Neutrophil (primary cell): ENCODE data around the gene CA10.

ENCODE experiments used
- H3K27ac ChIP-seq: fragments of 200-600 bp; sonication (generic); 2 replicates; pipeline ENCODE4 v1.5.1; 2016; ENCODE audit warnings: mild to moderate bottlenecking, moderate library complexity
- H3K27me3 ChIP-seq: fragments of 200-600 bp; sonication (generic); 2 replicates; pipeline ENCODE4 v1.6.0; 2016; ENCODE audit warnings: mild to moderate bottlenecking
- H3K36me3 ChIP-seq: fragments of 200-600 bp; sonication (generic); 2 replicates; pipeline ENCODE4 v1.5.1; 2017
- H3K4me1 ChIP-seq, 2 experiments: fragments of 200-600 bp in 1 of 2; sonication (generic) in 1 of 2; 1 replicate in 1 of 2; 2 replicates in 1 of 2; pipeline versions ENCODE4 v1.5.1 to v1.6.1; 2013 to 2016; ENCODE audit warnings: low read depth in 1 of 2, low read length in 1 of 2, mild to moderate bottlenecking in 1 of 2, moderate library complexity in 1 of 2; ENCODE audit not compliant: control insufficient read depth in 1 of 2, insufficient read depth in 1 of 2
- H3K4me3 ChIP-seq, 2 experiments: fragments of 200-600 bp in 1 of 2; sonication (generic) in 1 of 2; 1 replicate in 1 of 2; 2 replicates in 1 of 2; pipeline ENCODE4 v1.5.1; 2013 to 2016; ENCODE audit warnings: low read depth in 1 of 2, low read length in 1 of 2, mild to moderate bottlenecking in 1 of 2, moderate library complexity in 1 of 2
- H3K9me3 ChIP-seq: fragments of 200-600 bp; sonication (generic); 2 replicates; pipeline ENCODE4 v1.5.1; 2016
- TF ChIP-seq, protein P1 (sequence below): fragments of 200-600 bp; sonication (generic); IDR thresholded peaks from 2 replicates; pipeline ENCODE4 v1.5.1; 2016; ENCODE audit warnings: antibody characterized with exemption

Gene CA10

DNA sequence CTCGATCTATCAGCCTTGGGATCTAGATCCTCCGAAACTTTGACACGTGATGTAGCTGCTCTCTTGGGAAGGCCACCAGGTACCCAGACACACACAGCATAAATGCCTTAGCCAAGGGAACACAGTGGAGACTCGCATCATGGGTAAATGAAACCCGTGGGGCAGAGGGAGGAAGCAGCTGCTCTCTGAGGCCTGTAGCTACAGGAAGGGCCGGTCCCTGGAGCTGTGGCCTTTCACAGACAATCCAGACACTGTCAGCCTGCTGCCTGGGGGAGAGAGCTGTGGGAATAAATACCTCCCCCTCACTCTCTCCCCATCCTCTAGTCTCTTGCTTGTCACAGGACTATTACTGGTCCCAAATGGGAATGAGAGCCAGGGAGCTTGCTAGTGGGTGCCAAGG, 546.9 kb downstream of the CA10 start:
- H3K9me3 ChIP-seq: no peaks in the 10 kb centered on the region
- no peak overlapping the region for H3K27ac ChIP-seq
- H3K4me3 ChIP-seq: no peak overlapping the region
- TF ChIP-seq, protein P1, sequence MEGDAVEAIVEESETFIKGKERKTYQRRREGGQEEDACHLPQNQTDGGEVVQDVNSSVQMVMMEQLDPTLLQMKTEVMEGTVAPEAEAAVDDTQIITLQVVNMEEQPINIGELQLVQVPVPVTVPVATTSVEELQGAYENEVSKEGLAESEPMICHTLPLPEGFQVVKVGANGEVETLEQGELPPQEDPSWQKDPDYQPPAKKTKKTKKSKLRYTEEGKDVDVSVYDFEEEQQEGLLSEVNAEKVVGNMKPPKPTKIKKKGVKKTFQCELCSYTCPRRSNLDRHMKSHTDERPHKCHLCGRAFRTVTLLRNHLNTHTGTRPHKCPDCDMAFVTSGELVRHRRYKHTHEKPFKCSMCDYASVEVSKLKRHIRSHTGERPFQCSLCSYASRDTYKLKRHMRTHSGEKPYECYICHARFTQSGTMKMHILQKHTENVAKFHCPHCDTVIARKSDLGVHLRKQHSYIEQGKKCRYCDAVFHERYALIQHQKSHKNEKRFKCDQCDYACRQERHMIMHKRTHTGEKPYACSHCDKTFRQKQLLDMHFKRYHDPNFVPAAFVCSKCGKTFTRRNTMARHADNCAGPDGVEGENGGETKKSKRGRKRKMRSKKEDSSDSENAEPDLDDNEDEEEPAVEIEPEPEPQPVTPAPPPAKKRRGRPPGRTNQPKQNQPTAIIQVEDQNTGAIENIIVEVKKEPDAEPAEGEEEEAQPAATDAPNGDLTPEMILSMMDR: no peak
- no peaks in the 10 kb centered on the region for H3K4me1 ChIP-seq
- no peaks in the 10 kb centered on the region for H3K27me3 ChIP-seq
- no peaks in the 10 kb centered on the region for H3K36me3 ChIP-seq

DNA sequence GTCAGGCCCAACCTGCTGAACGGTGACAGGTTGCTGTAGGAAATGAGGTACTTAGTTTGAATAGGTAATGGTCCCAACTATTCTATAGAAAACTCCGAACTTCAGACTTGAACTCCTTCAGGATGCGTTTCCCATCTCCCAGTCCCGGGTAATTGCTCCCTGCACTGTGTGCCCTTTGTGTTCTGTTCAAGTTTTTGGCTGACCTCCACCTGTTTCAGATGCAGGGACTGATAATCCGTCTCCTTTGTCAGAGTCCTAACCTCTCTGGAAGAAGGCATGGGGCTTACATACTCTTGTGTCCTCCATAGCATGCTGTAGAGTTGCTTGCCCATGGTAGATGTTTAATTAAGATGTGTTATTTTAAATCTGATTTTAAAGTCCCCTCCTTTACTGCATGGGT, 547.7 kb downstream of the CA10 start:
- TF ChIP-seq, protein P1: no peak
- Histone ChIP-seq H3K36me3 (no peaks in the 10 kb centered on the region), H3K4me3 (no peak overlapping the region), H3K9me3 (no peaks in the 10 kb centered on the region), H3K27ac (no peak overlapping the region), H3K27me3 (no peaks in the 10 kb centered on the region), H3K4me1 (no peaks in the 10 kb centered on the region)

DNA sequence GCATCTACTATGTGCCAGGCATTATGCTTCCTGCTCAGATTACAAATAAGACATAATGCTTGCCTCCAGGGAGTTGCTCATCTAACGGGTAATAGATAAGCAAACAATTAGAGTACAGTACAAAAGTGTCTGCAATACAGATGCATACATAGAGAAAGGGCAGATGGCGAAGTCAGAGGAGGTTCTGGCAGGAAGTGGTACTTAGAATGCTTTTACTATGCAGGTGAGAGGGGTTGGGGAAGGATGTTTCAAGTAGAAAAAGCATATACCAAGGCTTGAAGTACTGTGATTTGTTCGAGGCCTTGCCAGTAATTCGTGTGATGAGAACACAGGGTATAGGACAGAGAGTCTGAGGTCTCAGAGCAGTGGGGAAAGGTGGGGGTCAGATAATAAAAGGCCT, 548.4 kb downstream of the CA10 start:
- Histone ChIP-seq H3K4me3 (no peak overlapping the region), H3K9me3 (no peaks in the 10 kb centered on the region), H3K36me3 (no peaks in the 10 kb centered on the region), H3K27ac (no peak overlapping the region), H3K27me3 (no peaks in the 10 kb centered on the region), H3K4me1 (no peaks in the 10 kb centered on the region)
- TF ChIP-seq, protein P1: no peak

DNA sequence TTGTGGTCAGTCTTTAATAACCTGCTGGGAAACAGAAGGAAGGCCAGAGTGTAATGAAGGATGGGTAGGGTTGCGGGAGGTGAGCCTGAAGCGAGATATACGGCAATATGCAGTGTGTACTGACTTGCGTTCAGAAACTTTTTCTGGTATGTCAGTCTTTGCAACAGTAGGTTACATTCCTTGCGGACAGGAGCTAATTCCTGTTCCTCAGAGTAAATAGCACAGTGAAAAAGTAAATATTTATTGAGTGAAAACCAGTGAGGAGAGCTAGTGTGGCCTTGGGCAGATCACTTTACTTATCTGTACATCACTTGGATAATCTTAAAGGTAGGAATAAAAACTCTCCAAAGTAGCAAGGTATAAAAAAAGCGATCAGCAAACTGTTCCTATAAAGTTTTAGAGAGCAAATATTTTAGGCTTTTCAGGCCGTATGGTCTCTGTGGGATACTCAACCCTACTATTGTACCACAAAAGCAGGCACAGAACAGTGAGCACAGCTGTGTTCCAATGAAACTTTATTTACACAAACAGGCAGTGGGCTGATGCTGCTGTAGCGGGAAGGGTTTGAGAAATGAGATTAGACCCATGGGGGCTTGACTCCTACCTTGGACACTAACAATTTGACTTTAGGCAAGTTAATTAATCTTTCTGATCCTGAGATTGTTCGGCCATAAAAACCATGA, 550.1 kb downstream of the CA10 start:
- TF ChIP-seq, protein P1: no peak
- H3K4me1 ChIP-seq: no peaks in the 10 kb centered on the region
- no peaks in the 10 kb centered on the region for H3K9me3 ChIP-seq
- H3K4me3 ChIP-seq: no peak overlapping the region
- H3K27ac ChIP-seq: no peak overlapping the region
- no peaks in the 10 kb centered on the region for H3K27me3 ChIP-seq
- H3K36me3 ChIP-seq: no peaks in the 10 kb centered on the region

DNA sequence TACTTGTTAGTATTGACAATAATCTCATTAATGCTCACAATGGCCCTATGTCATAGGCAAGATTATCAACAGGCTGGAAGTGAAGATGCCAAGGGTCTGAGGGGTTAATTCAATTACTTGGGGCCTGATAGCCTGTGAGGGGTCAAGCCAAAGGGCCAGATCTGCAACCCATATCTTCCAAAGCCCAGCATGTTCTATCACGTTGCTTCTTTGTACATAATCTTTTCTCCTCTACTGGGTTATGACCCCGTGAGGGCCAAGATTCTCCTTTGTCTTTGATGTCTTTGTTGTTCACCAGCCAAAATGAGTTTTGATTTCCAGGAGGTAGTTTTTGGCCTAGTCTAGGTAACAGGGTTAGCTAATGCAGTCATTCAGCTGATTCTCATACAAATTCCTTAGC, 551.0 kb downstream of the CA10 start:
- Histone ChIP-seq H3K27ac (no peak overlapping the region), H3K27me3 (no peaks in the 10 kb centered on the region), H3K4me3 (no peak overlapping the region), H3K9me3 (no peaks in the 10 kb centered on the region), H3K4me1 (no peaks in the 10 kb centered on the region), H3K36me3 (no peaks in the 10 kb centered on the region)
- TF ChIP-seq, protein P1: no peak
